Measurements from ENCODE around the gene CELF5. TPM values are rescaled to one million over a fixed set of nuclear protein-coding genes. Genes with fewer than 3 reads are reported as not detected.
"Not testable (repeated sequence)": the region's sequence is repeated elsewhere in the genome, so short reads cannot be mapped to it uniquely, and the experiment has no call there.

The CELF5 gene
- total RNA-seq, 4 donors from 2014 or later, result not detected

- TF ChIP-seq POLR2A (IDR thresholded peaks at IDR 0.05) (no peak), CTCF (IDR thresholded peaks at IDR 0.05) (no peak)
- H3K36me3 ChIP-seq, result no peaks in the 10 kb centered on the region
- no peak overlapping the region for H3K27ac ChIP-seq
- H3K9me3 ChIP-seq, result peaks cover 0 to 3% (median 0%) of the 10 kb centered on the region in 4 donors
- peaks cover 0 to 8% of the 10 kb centered on the region in 2 donors for H3K27me3 ChIP-seq
- H3K4me1 ChIP-seq, result peaks cover 0 to 5% (median 2%) of the 10 kb centered on the region in 4 donors
- no peak for DNase-seq
- H3K4me3 ChIP-seq, result no peak overlapping the region
These were observed 3.9 kb upstream of the CELF5 start for GRCh38 chr19:3220576-3220975.

GRCh38 chr19:3221576-3221975, 2.9 kb upstream of the CELF5 start:
- not testable (repeated sequence) for H3K4me3 ChIP-seq, DNase-seq, H3K36me3 ChIP-seq, H3K4me1 ChIP-seq, H3K9me3 ChIP-seq, H3K27ac ChIP-seq
- H3K27me3 ChIP-seq, result peaks cover 0 to 12% of the 10 kb centered on the region in 2 donors

GRCh38 chr19:3222709-3223108, 1.8 kb upstream of the CELF5 start:
- TF ChIP-seq CTCF (IDR thresholded peaks at IDR 0.05) (no peak), POLR2A (IDR thresholded peaks at IDR 0.05) (no peak)
- no peaks in the 10 kb centered on the region for H3K9me3 ChIP-seq
- H3K4me1 ChIP-seq, result peaks cover 0 to 5% (median 2%) of the 10 kb centered on the region in 4 donors
- no peak overlapping the region for H3K4me3 ChIP-seq
- DNase-seq, result no peak
- H3K36me3 ChIP-seq, result no peaks in the 10 kb centered on the region
- peaks cover 0 to 12% of the 10 kb centered on the region in 2 donors for H3K27me3 ChIP-seq
- H3K27ac ChIP-seq, result no peak overlapping the region

GRCh38 chr19:3225169-3225485, 666 bp downstream of the CELF5 start:
- Histone ChIP-seq H3K27me3 (peaks cover 0 to 16% of the 10 kb centered on the region in 2 donors), H3K27ac (no peak overlapping the region), H3K36me3 (no peaks in the 10 kb centered on the region), H3K4me1 (peaks cover 0 to 5% (median 2%) of the 10 kb centered on the region in 4 donors), H3K4me3 (no peak overlapping the region), H3K9me3 (no peaks in the 10 kb centered on the region)
- no peak for DNase-seq
- TF ChIP-seq CTCF (IDR thresholded peaks at IDR 0.05), result no peak
- no peak for TF ChIP-seq POLR2A (IDR thresholded peaks at IDR 0.05)

GRCh38 chr19:3225677-3226093, 1.2 kb downstream of the CELF5 start:
- Histone ChIP-seq H3K4me3 (no peak overlapping the region), H3K9me3 (no peaks in the 10 kb centered on the region), H3K27me3 (peaks cover 0 to 16% of the 10 kb centered on the region in 2 donors), H3K27ac (no peak overlapping the region), H3K4me1 (peaks cover 0 to 5% (median 2%) of the 10 kb centered on the region in 4 donors), H3K36me3 (no peaks in the 10 kb centered on the region)
- no peak for TF ChIP-seq POLR2A (IDR thresholded peaks at IDR 0.05)
- DNase-seq, result no peak

GRCh38 chr19:3227054-3227626, 2.7 kb downstream of the CELF5 start:
- peaks cover 0 to 16% of the 10 kb centered on the region in 2 donors for H3K27me3 ChIP-seq
- no peaks in the 10 kb centered on the region for H3K9me3 ChIP-seq
- no peak for DNase-seq
- no peaks in the 10 kb centered on the region for H3K36me3 ChIP-seq
- peaks cover 0 to 5% (median 2%) of the 10 kb centered on the region in 4 donors for H3K4me1 ChIP-seq
- no peak overlapping the region for H3K27ac ChIP-seq
- no peak overlapping the region for H3K4me3 ChIP-seq
- no peak for TF ChIP-seq CTCF (IDR thresholded peaks at IDR 0.05)
- no peak for TF ChIP-seq POLR2A (IDR thresholded peaks at IDR 0.05)

DNA sequence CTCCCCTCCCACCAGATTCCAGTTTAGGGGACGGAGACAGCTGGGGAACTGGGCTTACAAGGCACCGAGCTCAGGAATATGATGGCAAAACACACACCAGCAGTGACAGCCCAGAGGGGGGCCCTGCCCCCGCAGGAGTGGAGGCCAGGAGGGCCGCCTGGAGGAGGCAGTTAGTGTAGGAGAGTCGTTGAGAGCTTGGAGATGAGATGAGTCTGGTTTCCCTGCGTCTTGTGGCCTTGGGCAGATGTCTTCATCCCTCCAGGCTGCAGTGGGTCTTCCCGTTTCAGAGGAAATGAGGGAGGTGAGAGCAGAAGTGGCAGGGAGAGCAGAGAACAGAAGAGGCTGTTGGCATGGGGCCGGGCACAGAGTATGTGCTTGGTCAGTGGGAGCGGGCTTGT, 4.9 kb downstream of the CELF5 start:
- H3K4me3 ChIP-seq, result no peak overlapping the region
- H3K27ac ChIP-seq, result no peak overlapping the region
- H3K4me1 ChIP-seq, result peaks cover 0 to 5% (median 2%) of the 10 kb centered on the region in 4 donors
- peaks cover 0 to 16% of the 10 kb centered on the region in 2 donors for H3K27me3 ChIP-seq
- H3K36me3 ChIP-seq, result no peaks in the 10 kb centered on the region
- no peak for DNase-seq
- no peaks in the 10 kb centered on the region for H3K9me3 ChIP-seq
- TF ChIP-seq CTCF (IDR thresholded peaks at IDR 0.05), result no peak
- no peak for TF ChIP-seq POLR2A (IDR thresholded peaks at IDR 0.05)
